IPS-11a (cell line): Measurements from ENCODE around the gene RAB29.

Source experiments
- H3K4me3 ChIP-seq: one replicate; pipeline ENCODE4 v1.5.1; 2013; ENCODE audit warnings: low read depth, low read length, control low read depth

The RAB29 gene

GRCh38 chr1:205797168-205797567 lies 21.9 kb upstream of the RAB29 start:
- no peak overlapping the region for H3K4me3 ChIP-seq

DNA sequence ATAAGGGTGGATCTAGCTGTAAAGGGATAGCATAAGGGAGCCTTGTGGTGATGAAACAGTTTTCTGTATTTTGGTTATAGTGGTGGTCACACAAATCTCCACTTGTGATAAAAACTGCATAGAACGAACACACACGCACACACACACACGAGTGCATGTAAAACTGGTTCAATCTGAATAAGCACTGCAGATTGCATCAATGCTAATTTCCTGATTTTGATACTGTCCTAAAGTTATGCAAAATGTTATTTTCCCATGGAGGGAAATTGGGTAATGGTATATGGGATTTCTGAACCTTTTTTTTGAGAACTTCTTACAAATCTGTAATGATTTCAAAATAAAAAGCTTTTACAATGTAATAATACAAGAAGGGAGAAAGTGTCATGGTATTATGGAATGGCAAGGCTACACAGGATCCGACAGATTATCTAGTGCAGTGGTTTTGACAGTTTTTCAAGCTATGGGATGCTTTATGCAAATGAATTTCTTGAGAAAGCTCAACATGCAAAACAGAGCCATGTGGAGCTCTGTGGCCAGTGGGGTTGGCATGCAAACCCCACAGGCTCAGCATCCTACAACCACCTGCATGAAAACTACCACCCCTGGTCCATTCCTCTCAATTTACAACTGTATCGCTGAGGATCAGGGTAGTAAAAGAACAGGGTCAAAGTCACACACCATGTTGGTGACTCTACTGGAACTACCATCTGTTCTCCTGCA lies 18.9 kb upstream of the RAB29 start:
- no peak overlapping the region for H3K4me3 ChIP-seq

DNA sequence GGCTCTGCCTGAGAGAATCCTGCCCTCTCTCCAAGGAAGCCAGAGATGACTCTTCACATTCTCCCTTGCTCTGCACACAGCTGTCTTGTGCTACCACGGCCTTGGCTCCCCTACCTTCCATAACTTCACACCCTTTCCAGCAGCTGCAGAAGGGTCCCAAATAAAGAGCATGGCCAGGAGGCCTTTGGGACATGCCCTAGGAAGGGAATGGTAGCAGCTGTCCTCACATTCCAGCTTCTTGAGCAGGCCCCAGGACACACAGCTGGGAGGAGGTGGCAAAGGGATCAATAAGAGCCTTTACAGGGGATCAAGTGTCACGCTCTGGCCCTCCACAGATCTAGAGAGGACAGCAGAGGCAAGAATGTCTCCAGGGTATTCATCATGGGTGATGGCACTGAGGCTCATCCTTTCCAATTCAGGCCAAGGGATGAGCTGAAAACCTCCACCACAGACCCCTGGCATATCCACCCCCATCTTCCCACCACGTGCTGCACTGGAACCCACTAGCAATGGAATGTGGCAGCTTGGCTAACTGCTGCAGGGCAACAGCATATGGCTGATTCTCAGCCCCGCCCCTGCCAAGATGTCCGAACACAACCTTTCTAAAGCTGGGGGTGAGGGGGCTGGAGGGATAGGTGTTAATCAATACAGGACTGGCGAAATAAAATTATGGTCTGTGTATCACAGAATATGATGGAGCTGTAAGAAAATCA lies 17.8 kb upstream of the RAB29 start:
- H3K4me3 ChIP-seq: no peak overlapping the region

- H3K4me3 ChIP-seq: no peak overlapping the region
Observed at GRCh38 chr1:205792481-205792881, 17.2 kb upstream of the RAB29 start.

GRCh38 chr1:205791568-205792180 lies 16.4 kb upstream of the RAB29 start:
- no peak overlapping the region for H3K4me3 ChIP-seq

GRCh38 chr1:205787287-205787916 lies 12.1 kb upstream of the RAB29 start:
- H3K4me3 ChIP-seq: no peak overlapping the region

DNA sequence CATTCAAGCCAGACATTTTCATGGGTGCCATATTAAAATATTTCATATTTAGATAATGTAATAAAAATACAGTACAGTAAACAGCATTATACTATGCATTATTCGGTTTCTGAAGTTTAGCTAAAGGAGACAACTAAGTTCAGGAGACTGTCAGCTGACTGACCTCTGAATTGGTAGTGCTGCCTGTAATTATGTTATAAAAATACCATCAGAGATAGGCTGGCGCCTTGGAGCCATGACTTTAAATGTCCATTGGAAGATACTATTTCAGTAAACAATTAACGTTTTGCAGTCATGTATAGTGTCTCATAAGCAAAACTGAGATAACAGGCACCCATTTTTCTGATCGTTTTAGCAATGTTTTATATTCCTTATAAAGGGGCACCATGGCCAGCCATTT lies 11.3 kb upstream of the RAB29 start:
- H3K4me3 ChIP-seq: no peak overlapping the region

DNA sequence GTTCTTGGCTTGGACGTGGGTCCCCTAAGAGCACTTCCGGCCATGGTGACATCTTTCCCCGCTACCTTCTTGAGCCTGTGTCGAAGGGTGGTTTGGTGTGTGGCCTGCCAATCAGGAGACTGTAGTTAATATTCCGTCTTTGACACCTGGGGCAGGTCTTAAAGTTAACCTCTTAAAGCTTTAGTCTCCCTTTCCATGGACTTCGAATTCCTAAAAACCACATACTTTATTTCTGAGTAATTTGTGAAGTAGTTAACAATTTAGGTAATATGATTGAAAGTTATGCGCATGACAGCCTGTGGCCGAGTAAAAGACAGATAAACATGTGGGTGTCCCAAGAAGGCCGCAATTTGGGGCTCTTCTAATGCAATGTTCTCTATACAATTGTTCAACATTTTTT lies 10.2 kb upstream of the RAB29 start:
- no peak overlapping the region for H3K4me3 ChIP-seq

- H3K4me3 ChIP-seq: no peak overlapping the region
Observed at GRCh38 chr1:205783904-205784303, 8.6 kb upstream of the RAB29 start.

DNA sequence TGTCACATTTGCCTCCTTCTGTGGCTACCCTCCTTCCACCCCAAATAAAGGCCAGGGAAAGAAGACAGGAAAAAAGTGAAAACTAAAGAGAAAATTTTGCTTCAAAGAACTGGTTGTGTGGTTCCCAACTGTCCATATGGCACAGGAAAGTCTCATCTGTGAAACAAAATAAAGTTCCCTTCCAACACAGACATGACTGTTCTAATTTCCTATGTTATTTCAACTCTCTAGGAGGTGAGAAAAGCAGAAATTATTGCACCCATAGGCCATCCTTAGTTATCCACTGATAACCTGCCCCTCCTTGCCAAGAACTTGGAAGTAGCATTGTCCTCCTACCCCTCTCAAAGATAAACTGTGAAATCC lies 8.1 kb upstream of the RAB29 start:
- H3K4me3 ChIP-seq: no peak overlapping the region

GRCh38 chr1:205782627-205783432 lies 7.5 kb upstream of the RAB29 start:
- H3K4me3 ChIP-seq: no peak overlapping the region

- H3K4me3 ChIP-seq: no peak overlapping the region
Observed at GRCh38 chr1:205780335-205780734, 5.1 kb upstream of the RAB29 start.

GRCh38 chr1:205777994-205778393 lies 2.7 kb upstream of the RAB29 start:
- no peak overlapping the region for H3K4me3 ChIP-seq

DNA sequence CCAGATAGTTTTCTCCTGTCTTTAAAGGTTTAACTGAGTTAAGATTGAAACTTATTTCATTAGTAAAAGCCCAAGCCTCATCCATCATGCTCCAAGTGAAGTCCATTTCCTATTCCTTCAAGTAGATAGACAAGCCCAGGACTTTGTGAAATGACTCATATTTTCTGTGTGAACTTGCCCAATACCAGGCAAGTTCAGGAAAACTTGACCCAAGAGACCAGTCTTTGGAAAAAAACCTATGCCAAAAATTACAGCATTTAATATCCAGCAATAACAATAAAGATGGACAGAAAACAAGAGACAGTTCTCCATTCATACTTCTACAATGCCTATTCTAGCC lies 405 bp upstream of the RAB29 start:
- peak overlapping the region; percentile 67 for H3K4me3 ChIP-seq

GRCh38 chr1:205774198-205775014 lies 876 bp downstream of the RAB29 start:
- H3K4me3 ChIP-seq: peak overlapping the region; percentile 67

DNA sequence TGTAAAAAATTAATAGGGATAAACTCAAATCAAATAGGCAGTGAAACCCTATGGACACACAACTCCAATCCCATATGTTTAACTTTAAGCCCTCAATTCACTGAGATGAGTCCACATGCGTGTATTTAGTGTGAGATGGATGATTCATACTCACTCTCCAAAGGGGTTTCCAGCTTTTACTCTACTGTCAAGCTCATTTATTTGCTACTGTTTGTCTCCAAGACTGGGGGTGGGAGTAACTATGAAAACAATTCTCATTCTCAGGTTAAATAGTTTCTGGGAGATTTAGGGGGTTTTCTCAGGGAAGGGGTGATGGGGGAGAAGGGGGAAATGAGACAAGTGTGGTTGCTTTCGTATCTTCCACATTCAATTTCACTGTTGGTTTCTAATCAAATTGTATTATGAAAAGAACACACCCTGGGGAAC lies 2.7 kb downstream of the RAB29 start:
- H3K4me3 ChIP-seq: no peak overlapping the region

DNA sequence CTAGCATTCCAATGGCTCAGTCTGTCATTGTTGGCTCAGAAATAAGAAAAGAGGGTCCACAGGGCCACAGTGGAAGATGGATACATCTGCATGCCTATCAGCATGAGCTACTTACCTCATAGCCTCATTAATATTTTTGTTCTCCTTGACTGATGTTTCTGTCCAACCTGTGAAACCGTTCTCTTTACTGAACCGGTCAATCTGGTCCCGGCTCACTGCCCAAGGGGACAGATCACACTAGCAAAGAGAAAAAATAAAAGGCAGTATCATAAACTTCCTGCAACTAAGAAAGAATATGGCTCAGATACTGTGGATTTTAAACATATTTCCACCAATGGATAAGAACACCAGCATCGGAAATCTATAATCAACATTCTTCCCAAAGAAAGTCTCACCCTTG lies 4.7 kb downstream of the RAB29 start:
- no peak overlapping the region for H3K4me3 ChIP-seq

DNA sequence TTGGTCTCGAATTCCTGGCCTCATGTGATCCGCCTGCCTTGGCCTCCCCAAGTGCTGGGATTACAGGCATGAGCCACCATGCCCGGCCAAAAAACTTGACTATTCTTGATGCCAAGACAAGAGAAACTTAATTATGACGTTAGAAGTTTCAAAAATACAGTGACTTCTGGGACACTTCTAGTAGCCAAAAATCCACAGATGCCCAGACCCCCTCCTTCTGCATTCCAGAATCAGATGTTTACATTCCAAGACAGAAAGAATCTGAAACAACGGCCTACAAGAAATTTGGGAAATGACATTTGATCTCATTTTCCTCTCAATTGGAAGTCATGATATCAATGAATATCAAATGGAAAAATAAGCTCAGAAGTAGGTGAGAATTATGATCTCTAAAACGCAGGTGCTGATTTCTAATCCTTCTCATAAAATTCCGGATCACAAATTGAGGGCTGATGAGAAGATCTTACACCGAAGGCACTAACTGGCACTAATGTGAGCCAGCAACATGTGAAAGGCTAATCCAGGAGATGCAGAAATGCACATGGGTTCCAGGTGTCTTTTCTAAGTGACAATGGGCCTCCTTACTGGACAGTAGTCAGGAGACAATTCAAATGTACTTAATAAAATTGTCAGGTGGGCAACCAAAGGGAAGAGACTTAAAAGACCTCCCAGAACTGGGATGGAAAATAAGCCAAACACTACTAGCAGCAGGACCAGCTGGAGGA lies 5.5 kb downstream of the RAB29 start:
- no peak overlapping the region for H3K4me3 ChIP-seq

GRCh38 chr1:205767248-205767647 lies 8.0 kb downstream of the RAB29 start:
- H3K4me3 ChIP-seq: no peak overlapping the region

GRCh38 chr1:205766570-205766969 lies 8.7 kb downstream of the RAB29 start:
- H3K4me3 ChIP-seq: no peak overlapping the region
